Ascending aorta (tissue), 2 donors: ENCODE data around the gene ZFC3H1. TPM values are rescaled to one million over a fixed set of nuclear protein-coding genes. Genes with fewer than 3 reads are reported as not detected.
A peak's percentile ranks its signal among the peaks of the same experiment; 100 is the strongest.

Experiments used
- DNase-seq, 2 donors: peaks; one replicate each; pipeline ENCODE4 v3.0.0-alpha.2; 2019; ENCODE audit warnings: low spot score in 2 of 2
- H3K27ac ChIP-seq, 2 donors: fragments of 200-600 bp; sonication (generic); one replicate each; pipeline ENCODE4 v1.5.1; 2016 to 2017; ENCODE audit warnings: mild to moderate bottlenecking in 1 of 2
- H3K27me3 ChIP-seq: fragments of 200-600 bp; sonication (generic); one replicate; pipeline ENCODE4 v1.5.1; 2017
- H3K36me3 ChIP-seq, 2 donors: fragments of 200-600 bp; sonication (generic); one replicate each; pipeline ENCODE4 v1.5.1; 2016
- H3K4me1 ChIP-seq, 2 donors: fragments of 200-600 bp; sonication (generic); one replicate each; pipeline ENCODE4 v1.5.1; 2016 to 2017; ENCODE audit warnings: mild to moderate bottlenecking in 1 of 2
- H3K4me3 ChIP-seq, 2 donors: fragments of 200-600 bp; sonication (generic); one replicate each; pipeline ENCODE4 v1.5.1; 2016 to 2017; ENCODE audit warnings: mild to moderate bottlenecking in 1 of 2
- H3K9me3 ChIP-seq, 2 donors: fragments of 200-600 bp; sonication (generic); one replicate each; pipeline ENCODE4 v1.5.1; 2016
- CTCF ChIP-seq, 3 experiments: fragments of 200-600 bp in 2 of 3; fragments of 450-650 bp in 1 of 3; sonication (generic) in 2 of 3; IDR thresholded peaks; one replicate each; pipeline ENCODE4 v1.5.1; 2016 to 2019; ENCODE audit warnings: antibody characterized with exemption in 3 of 3, mild to moderate bottlenecking in 1 of 3, moderate library complexity in 1 of 3
- intact Hi-C: fragments of 100-400 bp; cut with DNase I; formaldehyde crosslinking; loops from one replicate; pipeline ENCODE4 v1.15.1; 2023
- total RNA-seq: library from RNA; depleted of rRNA; stranded (reverse); fragments of >200 nt; gene quantifications from one replicate; pipeline ENCODE4 v1.1.0, GENCODE V29; 2016

The ZFC3H1 gene
- total RNA-seq, 1 donor from 2014 or later = 15.8 TPM

GRCh38 chr12:71685312-71685906 lies 21.8 kb upstream of the ZFC3H1 start:
- DNase-seq = no peak
- H3K9me3 ChIP-seq = no peaks in the 10 kb centered on the region
- H3K27ac ChIP-seq = peak overlapping the region; percentile 73 to 81
- intact Hi-C loops = loop anchor here (5.0 kb wide), 1 partner anchor 157 kb away; no protein-coding TSS in a partner anchor
- H3K4me1 ChIP-seq = peaks cover 0 to 10% of the 10 kb centered on the region in 2 donors
- no peak for TF ChIP-seq CTCF (IDR thresholded peaks at IDR 0.05)
- no peaks in the 10 kb centered on the region for H3K27me3 ChIP-seq
- H3K36me3 ChIP-seq = no peaks in the 10 kb centered on the region
- H3K4me3 ChIP-seq = peak overlapping the region; percentile 68 to 92

DNA sequence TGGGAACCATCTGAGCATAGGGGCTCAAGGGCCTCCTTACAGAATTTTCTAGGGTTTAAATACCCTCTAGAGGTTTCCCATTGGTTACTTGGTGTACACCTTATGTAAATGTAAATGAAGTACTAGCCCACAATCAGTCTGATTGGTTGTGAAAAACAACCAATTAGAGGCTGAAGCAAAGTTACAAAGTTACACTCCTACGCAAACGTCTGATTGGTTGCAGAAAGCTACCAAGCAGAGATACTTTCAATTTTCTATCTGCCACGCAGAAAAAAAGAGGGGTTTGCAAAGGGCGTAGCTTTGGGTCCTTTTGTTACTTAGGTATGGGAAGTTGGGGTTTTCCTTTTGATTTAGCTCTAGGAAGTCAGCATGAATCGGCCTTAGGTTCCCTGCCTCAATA lies 20.4 kb upstream of the ZFC3H1 start:
- TF ChIP-seq CTCF (IDR thresholded peaks at IDR 0.05) = no peak
- H3K36me3 ChIP-seq = no peaks in the 10 kb centered on the region
- H3K27me3 ChIP-seq = no peaks in the 10 kb centered on the region
- H3K4me1 ChIP-seq = peaks cover 0 to 10% of the 10 kb centered on the region in 2 donors
- H3K9me3 ChIP-seq = no peaks in the 10 kb centered on the region
- no peak for DNase-seq
- intact Hi-C loops = no loop called here
- no peak overlapping the region for H3K27ac ChIP-seq
- no peak overlapping the region for H3K4me3 ChIP-seq

DNA sequence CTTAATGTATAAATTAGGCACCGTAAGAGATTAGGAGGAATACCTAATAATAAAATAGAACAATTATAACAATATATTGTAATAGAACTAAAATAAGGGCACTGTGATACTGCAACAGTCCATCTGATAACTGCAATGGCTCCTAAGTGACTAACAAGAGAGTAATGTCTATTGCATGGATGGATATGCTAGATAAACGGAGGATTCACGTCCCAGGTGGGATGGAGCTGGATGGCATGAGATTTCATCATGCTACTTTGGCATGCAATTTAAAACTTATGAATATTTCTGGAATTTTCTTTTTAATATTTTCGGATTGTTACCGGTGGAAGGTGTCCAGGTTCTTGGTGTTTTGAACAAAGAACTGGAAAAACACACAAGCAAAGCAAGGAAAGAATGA lies 20.0 kb upstream of the ZFC3H1 start:
- intact Hi-C loops = no loop called here

GRCh38 chr12:71682466-71682865 lies 18.8 kb upstream of the ZFC3H1 start:
- Histone ChIP-seq H3K4me3 (no peak overlapping the region), H3K36me3 (no peaks in the 10 kb centered on the region), H3K27ac (no peak overlapping the region), H3K9me3 (no peaks in the 10 kb centered on the region), H3K4me1 (peaks cover 0 to 3% of the 10 kb centered on the region in 2 donors), H3K27me3 (no peaks in the 10 kb centered on the region)
- intact Hi-C loops = no loop called here
- TF ChIP-seq CTCF (IDR thresholded peaks at IDR 0.05) = no peak
- DNase-seq = no peak

More for the DNA sequence above, 20.0 kb upstream of the ZFC3H1 start:
- Histone ChIP-seq H3K27me3 (no peaks in the 10 kb centered on the region), H3K4me1 (peaks cover 0 to 9% of the 10 kb centered on the region in 2 donors), H3K36me3 (no peaks in the 10 kb centered on the region), H3K4me3 (no peak overlapping the region), H3K9me3 (no peaks in the 10 kb centered on the region), H3K27ac (no peak overlapping the region)
- TF ChIP-seq CTCF (IDR thresholded peaks at IDR 0.05) = no peak
- no peak for DNase-seq

DNA sequence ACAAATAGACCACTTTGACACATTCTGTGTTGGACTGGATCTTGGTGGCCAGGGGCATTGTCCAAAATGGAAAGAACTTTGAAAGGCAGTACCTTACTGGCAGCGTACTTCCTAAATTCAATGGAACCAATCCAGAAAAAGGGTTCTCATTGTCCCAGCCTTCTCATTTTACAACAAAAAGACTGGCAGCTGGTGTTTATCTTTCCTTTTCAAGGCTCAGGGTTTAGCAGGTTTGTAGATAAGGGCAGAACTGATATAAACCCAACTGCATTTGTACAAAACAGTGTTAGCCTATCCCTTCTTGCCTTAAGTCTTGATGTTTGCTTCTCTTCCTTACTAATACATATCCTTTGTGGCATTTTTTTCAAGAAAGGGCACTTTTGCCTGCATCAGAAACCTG lies 8.2 kb upstream of the ZFC3H1 start:
- H3K4me1 ChIP-seq = no peaks in the 10 kb centered on the region
- TF ChIP-seq CTCF (IDR thresholded peaks at IDR 0.05) = no peak
- intact Hi-C loops = no loop called here
- no peak overlapping the region for H3K4me3 ChIP-seq
- H3K36me3 ChIP-seq = no peaks in the 10 kb centered on the region
- H3K9me3 ChIP-seq = no peaks in the 10 kb centered on the region
- DNase-seq = no peak
- H3K27ac ChIP-seq = no peak overlapping the region
- H3K27me3 ChIP-seq = no peaks in the 10 kb centered on the region

DNA sequence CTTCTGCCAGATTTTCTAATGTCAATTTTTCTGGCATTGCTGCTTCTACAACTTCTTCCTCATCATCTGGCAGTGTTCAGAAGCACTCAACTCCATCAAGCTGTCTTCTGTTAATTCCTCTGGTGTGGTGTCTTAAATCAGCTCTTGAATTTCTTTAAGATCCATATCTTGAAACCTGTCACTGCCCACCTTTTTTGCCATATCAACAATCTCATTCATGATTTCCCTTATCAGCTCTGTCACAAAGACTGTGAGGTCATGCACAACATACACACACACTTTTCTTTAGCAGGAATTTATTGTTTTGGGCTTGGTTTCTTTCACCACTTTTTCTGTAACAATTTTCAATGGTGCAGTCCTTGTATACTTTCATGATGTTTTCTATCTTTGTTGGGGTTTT lies 7.7 kb upstream of the ZFC3H1 start:
- TF ChIP-seq CTCF (IDR thresholded peaks at IDR 0.05) = no peak
- intact Hi-C loops = no loop called here
- H3K4me3 ChIP-seq = no peak overlapping the region
- no peaks in the 10 kb centered on the region for H3K27me3 ChIP-seq
- no peaks in the 10 kb centered on the region for H3K36me3 ChIP-seq
- no peak overlapping the region for H3K27ac ChIP-seq
- no peaks in the 10 kb centered on the region for H3K4me1 ChIP-seq
- no peaks in the 10 kb centered on the region for H3K9me3 ChIP-seq
- no peak for DNase-seq
